AG04449 (cell line): Measurements from ENCODE around the gene MBOAT1.

Source experiments
- CTCF ChIA-PET: fragments of 350-600 bp; formaldehyde crosslinking; extraction: SDS; loops from one replicate; lab custom pipeline; 2021; ENCODE audit warnings: antibody characterized with exemption; lab: Yijun Ruan, JAX
- POLR2A ChIA-PET: fragments of 400-600, 350-600 bp; formaldehyde crosslinking; extraction: SDS; loops from one replicate; lab custom pipeline; 2020; ENCODE audit warnings: antibody characterized with exemption, inconsistent platforms; lab: Yijun Ruan, JAX
- DNase-seq: peaks from one replicate; pipeline ENCODE4 v3.0.0-alpha.2; 2010; ENCODE audit warnings: low read depth, low spot score
- H3K4me3 ChIP-seq: 2 replicates; pipeline ENCODE4 v1.5.1; 2011; ENCODE audit warnings: low read depth, mild to moderate bottlenecking, control low read depth, low read length
- CTCF ChIP-seq: IDR thresholded peaks from one replicate; pipeline ENCODE4 v1.5.1; 2011; ENCODE audit warnings: mild to moderate bottlenecking, moderate library complexity, low read length, control low read depth, inconsistent platforms; ENCODE audit not compliant: insufficient read depth; ENCODE audit errors: missing control alignments

Gene MBOAT1

GRCh38 chr6:20198156-20198774 is 14.0 kb downstream of the MBOAT1 start:
- H3K4me3 ChIP-seq = no peak overlapping the region
- TF ChIP-seq CTCF = no peak
- no peak for DNase-seq
- POLR2A ChIA-PET = no interaction called here
- CTCF ChIA-PET = no interaction called here

GRCh38 chr6:20197251-20197650 is 15.0 kb downstream of the MBOAT1 start:
- DNase-seq = no peak
- POLR2A ChIA-PET = no interaction called here
- CTCF ChIA-PET = no interaction called here
- TF ChIP-seq CTCF = no peak
- H3K4me3 ChIP-seq = no peak overlapping the region

- no peak for DNase-seq
- CTCF ChIA-PET = interaction anchor here (0.9 kb wide), 1 partner anchor 14 kb away, joined by 3 read pairs; no protein-coding TSS in a partner anchor
- TF ChIP-seq CTCF = no peak
- no peak overlapping the region for H3K4me3 ChIP-seq
- POLR2A ChIA-PET = no interaction called here
Measured at GRCh38 chr6:20192625-20193024, 19.6 kb downstream of the MBOAT1 start.

GRCh38 chr6:20191992-20192391 is 20.3 kb downstream of the MBOAT1 start:
- no peak for DNase-seq
- ChIA-PET POLR2A (no interaction called here), CTCF (interaction anchor here (0.9 kb wide), 1 partner anchor 13 kb away, joined by 3 read pairs; no protein-coding TSS in a partner anchor)
- no peak for TF ChIP-seq CTCF
- no peak overlapping the region for H3K4me3 ChIP-seq

GRCh38 chr6:20188630-20189075 is 23.6 kb downstream of the MBOAT1 start:
- no peak overlapping the region for H3K4me3 ChIP-seq
- CTCF ChIA-PET = interaction anchor here (0.8 to 1.1 kb wide), 2 partner anchors 63 to 322 kb away, joined by 3 read pairs; no protein-coding TSS in a partner anchor
- no peak for TF ChIP-seq CTCF
- POLR2A ChIA-PET = no interaction called here
- no peak for DNase-seq

GRCh38 chr6:20186981-20187380 is 25.3 kb downstream of the MBOAT1 start:
- peak; percentile 51 for DNase-seq
- ChIA-PET CTCF (no interaction called here), POLR2A (no interaction called here)
- TF ChIP-seq CTCF = no peak
- H3K4me3 ChIP-seq = no peak overlapping the region
